ENCODE data around the gene SH3GL1. TPM values are rescaled to one million over a fixed set of nuclear protein-coding genes. Genes with fewer than 3 reads are reported as not detected.

SH3GL1 gene
- total and polyA plus RNA-seq, 2 of the 4 experiments (the other 2 are of a cell fraction): 28.1 to 138 TPM

DNA sequence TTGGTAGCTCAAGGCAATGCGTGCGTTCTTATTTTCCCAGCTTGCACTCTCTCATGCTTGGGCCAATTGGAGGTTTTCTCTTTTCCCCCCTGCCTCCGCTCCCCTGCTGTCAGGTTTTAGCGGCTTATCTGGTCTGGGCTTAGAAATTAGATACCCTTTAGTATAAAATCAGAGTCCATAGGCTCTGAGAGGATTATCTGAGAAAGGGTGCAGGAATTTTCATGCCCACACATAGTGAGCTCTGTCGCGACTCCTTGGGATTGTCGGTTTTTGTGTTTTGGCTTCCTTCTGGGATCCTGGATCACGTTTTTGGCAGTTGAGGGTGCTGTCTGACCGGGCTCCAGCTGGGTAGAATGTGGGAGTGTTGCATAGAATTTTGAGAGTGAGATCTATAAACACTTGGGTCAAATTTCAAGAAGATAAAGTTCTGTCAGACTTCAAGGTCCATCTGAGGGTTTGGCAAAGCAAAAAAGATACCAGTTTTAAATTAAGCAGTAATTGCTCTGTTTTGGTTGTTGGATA is 14.5 kb upstream of the SH3GL1 start:
- H4K5ac ChIP-seq (ENCODE audit: low read depth, low read length): no peak overlapping the region
- no peak overlapping the region for H3K4me3 ChIP-seq (ENCODE audit: insufficient read depth, low read depth, low read length)
- 4% methylated on average over 4 of the region's 9 CpGs; no CpG with 5 or more reads in 1 of the 2 experiments for WGBS, 2 experiments (ENCODE audit: extremely low coverage in 2 of 2, insufficient read length in 1 of 2)
- H3K9me1 ChIP-seq (ENCODE audit: insufficient read depth, low read length): peaks cover 10% of the 10 kb centered on the region; the same call in 1 of the 2 replicates
- peak overlapping the region; percentile 71 for H3K4ac ChIP-seq (ENCODE audit: low read depth, low read length)
- peak overlapping the region; percentile 34; the same call in 1 of the 2 replicates for H2BK120ac ChIP-seq (ENCODE audit: low read depth, low read length)
- H4K20me1 ChIP-seq (ENCODE audit: insufficient read depth, low read length): peaks cover 20% of the 10 kb centered on the region
- peaks cover 7% of the 10 kb centered on the region for H3K4me1 ChIP-seq (ENCODE audit: control insufficient read depth, insufficient read depth, low read length)
- no peak for TF ChIP-seq ELK1 (IDR thresholded peaks at IDR 0.05; ENCODE audit: borderline replicate concordance, low read depth, low read length)
- no peak for TF ChIP-seq CEBPB (IDR thresholded peaks at IDR 0.05; ENCODE audit: low read depth, low read length)
- TF ChIP-seq MAZ (IDR thresholded peaks at IDR 0.05; ENCODE audit: borderline replicate concordance, low read depth, low read length): no peak
- no peak for TF ChIP-seq NFE2L2 (IDR thresholded peaks at IDR 0.05; ENCODE audit: low read depth, low read length)
- peak; percentile 31; the same call in 1 of the 2 replicates for TF ChIP-seq RAD21 (IDR thresholded peaks at IDR 0.05; ENCODE audit: low read length)
- no peak for TF ChIP-seq MAFK (IDR thresholded peaks at IDR 0.05; ENCODE audit: low read depth, low read length)
- TF ChIP-seq BHLHE40 (IDR thresholded peaks at IDR 0.05; ENCODE audit: low read depth, low read length): peak; percentile 96
- 0 out of 3 replicates have a peak overlapping the region, but pooled peaks have one; percentile 41 for H2BK15ac ChIP-seq (ENCODE audit: low read depth, low read length)
- in situ Hi-C loops (cut with MboI; ENCODE audit: low sequenced_read_pairs): no loop called here
- POLR2A ChIA-PET (ENCODE audit: unreplicated experiment): no interaction called here
- peak overlapping the region; percentile 54; the same call in 1 of the 2 replicates for H3K14ac ChIP-seq (replicated peaks; ENCODE audit: low read depth, low read length)
- CTCF ChIA-PET: interaction anchor here (1.0 to 1.8 kb wide), 2 partner anchors 13 to 15 kb away, joined by 5 to 10 read pairs; partner anchors contain the start of genes CHAF1A and SH3GL1
- intact Hi-C loops (cut with micrococcal nuclease): no loop called here
- H2BK5ac ChIP-seq (ENCODE audit: low read depth, low read length, poor library complexity, severe bottlenecking): peak overlapping the region; percentile 37
- ATAC-seq (ENCODE audit: low read depth): peak; percentile 79
- H3K9ac ChIP-seq (ENCODE audit: low read depth, low read length): peak overlapping the region; percentile 5; the same call in 1 of the 2 replicates
- H3K36me3 ChIP-seq (ENCODE audit: control insufficient read depth, insufficient read depth, low read length): peaks cover 5% of the 10 kb centered on the region
- no TSS peak for BruUV-seq (replicated peaks)
- H4K91ac ChIP-seq (ENCODE audit: insufficient read depth, low read depth, low read length): peak overlapping the region; percentile 22; the same call in 1 of the 2 replicates
- peak overlapping the region; percentile 18 for H2AFZ ChIP-seq (replicated peaks; ENCODE audit: low read length, poor library complexity)
- H4K8ac ChIP-seq (ENCODE audit: low read depth in 2 of 2, low read length in 2 of 2): peak overlapping the region in 1 of 2 experiments; percentile 79; a peak in 1 of 4 replicates
- peak overlapping the region; percentile 77 for H2AK9ac ChIP-seq (replicated peaks; ENCODE audit: low read depth, low read length, poor library complexity)
- peak overlapping the region; percentile 57; the same call in 1 of the 2 replicates for H3K27ac ChIP-seq (ENCODE audit: insufficient read depth, low read length)
- no peaks in the 10 kb centered on the region for H3K27me3 ChIP-seq (ENCODE audit: control insufficient read depth, insufficient read depth, low read length)
- dilution Hi-C loops (cut with HindIII; ENCODE audit: low sequenced_read_pairs, unreplicated experiment): no loop called here
- H3K18ac ChIP-seq (ENCODE audit: low read depth, low read length): 0 out of 2 replicates have a peak overlapping the region, but pooled peaks have one; percentile 8
- peak overlapping the region; percentile 70 for H3K23ac ChIP-seq (ENCODE audit: low read depth, low read length)
- H3K4me2 ChIP-seq (ENCODE audit: low read depth, low read length): peak overlapping the region; percentile 69
- no peak overlapping the region for H2AK5ac ChIP-seq (ENCODE audit: low read depth, low read length)
- no peaks in the 10 kb centered on the region for H3K9me3 ChIP-seq (ENCODE audit: control insufficient read depth, insufficient read depth, low read length)
- peak; percentile 61 for DNase-seq
- H3K79me1 ChIP-seq (ENCODE audit: low read depth in 1 of 2, low read length in 2 of 2): peaks cover 25 to 51% of the 10 kb centered on the region in 2 experiments
- no peak overlapping the region for H3K56ac ChIP-seq (ENCODE audit: extremely low read depth, insufficient read depth, low read length)
- H2BK20ac ChIP-seq (ENCODE audit: low read depth, low read length): peak overlapping the region; percentile 80; the same call in 1 of the 2 replicates

Measured in IMR-90 (cell line).